ENCODE results near the gene TNRC18. TPM values are rescaled to one million over a fixed set of nuclear protein-coding genes. Genes with fewer than 3 reads are reported as not detected.

TNRC18 gene
- polyA plus RNA-seq, 3 donors: 0.64 to 49.9 (median 0.70) TPM

DNA sequence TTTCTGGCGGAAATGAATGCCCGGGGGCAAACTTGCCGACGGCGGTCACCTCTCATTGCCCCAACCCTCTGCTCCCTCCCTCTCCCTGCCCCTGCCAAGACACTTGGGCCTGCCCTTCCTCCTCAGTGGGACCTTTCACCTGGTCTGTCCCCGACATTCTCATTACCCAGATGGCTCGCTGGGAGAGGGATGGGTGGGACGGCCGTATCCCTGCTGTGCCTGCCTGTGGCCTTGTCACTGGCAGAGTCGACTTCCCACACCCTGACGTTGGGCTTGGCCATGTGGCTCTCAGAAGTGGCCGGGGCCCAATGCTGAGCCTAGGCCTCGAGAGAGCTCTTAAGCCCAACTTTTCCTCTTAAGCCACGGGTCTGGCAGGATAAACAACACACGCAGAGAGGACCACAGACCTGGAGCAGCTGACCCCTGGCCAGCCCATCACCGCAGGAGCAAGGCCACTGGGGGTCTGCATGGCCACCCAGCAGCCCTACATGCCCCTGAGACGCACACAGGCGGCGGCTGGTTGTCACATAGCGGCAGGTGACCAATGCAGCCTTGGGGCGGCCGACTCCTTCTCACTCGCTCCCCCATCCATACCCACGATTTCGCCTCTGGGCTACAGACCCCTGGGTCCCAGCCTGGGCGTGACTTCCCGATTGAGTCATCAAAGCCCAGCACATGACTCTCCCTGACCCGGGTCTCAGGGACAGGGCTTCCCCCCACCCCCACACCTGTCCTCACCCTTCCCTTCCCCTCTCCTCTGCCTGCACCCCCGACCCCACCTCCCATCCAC, 100.8 kb downstream of the TNRC18 start:
- Histone ChIP-seq H3K9ac (ENCODE audit: insufficient read depth, low read length, poor library complexity, severe bottlenecking) (no peak overlapping the region), H3K4me2 (replicated peaks; ENCODE audit: extremely low read depth, low read length, poor library complexity, severe bottlenecking) (no peak overlapping the region), H3K36me3 (replicated peaks in 1 of 2; ENCODE audit: control insufficient read depth in 1 of 2, insufficient read depth in 2 of 2, low read length in 2 of 2) (peaks cover 79 to 97% of the 10 kb centered on the region in 2 donors), H3K27me3 (ENCODE audit: control insufficient read depth in 2 of 2, insufficient read depth in 2 of 2, low read length in 2 of 2) (no peaks in the 10 kb centered on the region), H4K20me1 (ENCODE audit: insufficient read depth, low read length) (peaks cover 56% of the 10 kb centered on the region), H3K4me3 (replicated peaks in 1 of 3; ENCODE audit: low read depth in 2 of 3, low read length in 3 of 3) (no peak overlapping the region), H3K27ac (ENCODE audit: low read depth in 1 of 2, low read length in 2 of 2) (no peak overlapping the region), H3K9me3 (replicated peaks in 1 of 2; ENCODE audit: control insufficient read depth in 1 of 2, insufficient read depth in 1 of 2, low read length in 2 of 2) (peaks cover 0 to 5% of the 10 kb centered on the region in 2 donors), H2AFZ (ENCODE audit: insufficient read depth, low read depth, low read length, poor library complexity, severe bottlenecking) (no peak overlapping the region), H3K79me2 (ENCODE audit: insufficient read depth, low read length) (peaks cover 8% of the 10 kb centered on the region), H3K4me1 (ENCODE audit: control insufficient read depth in 1 of 2, insufficient read depth in 2 of 2, low read length in 2 of 2) (no peaks in the 10 kb centered on the region)
- H3K4me1 Mint-ChIP-seq: no peaks in the 10 kb centered on the region
- H3K4me3 Mint-ChIP-seq: no peak overlapping the region
- TF ChIP-seq, protein P1, sequence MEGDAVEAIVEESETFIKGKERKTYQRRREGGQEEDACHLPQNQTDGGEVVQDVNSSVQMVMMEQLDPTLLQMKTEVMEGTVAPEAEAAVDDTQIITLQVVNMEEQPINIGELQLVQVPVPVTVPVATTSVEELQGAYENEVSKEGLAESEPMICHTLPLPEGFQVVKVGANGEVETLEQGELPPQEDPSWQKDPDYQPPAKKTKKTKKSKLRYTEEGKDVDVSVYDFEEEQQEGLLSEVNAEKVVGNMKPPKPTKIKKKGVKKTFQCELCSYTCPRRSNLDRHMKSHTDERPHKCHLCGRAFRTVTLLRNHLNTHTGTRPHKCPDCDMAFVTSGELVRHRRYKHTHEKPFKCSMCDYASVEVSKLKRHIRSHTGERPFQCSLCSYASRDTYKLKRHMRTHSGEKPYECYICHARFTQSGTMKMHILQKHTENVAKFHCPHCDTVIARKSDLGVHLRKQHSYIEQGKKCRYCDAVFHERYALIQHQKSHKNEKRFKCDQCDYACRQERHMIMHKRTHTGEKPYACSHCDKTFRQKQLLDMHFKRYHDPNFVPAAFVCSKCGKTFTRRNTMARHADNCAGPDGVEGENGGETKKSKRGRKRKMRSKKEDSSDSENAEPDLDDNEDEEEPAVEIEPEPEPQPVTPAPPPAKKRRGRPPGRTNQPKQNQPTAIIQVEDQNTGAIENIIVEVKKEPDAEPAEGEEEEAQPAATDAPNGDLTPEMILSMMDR (IDR thresholded peaks at IDR 0.05): no peak
- peaks cover 5 to 23% (median 11%) of the 10 kb centered on the region in 7 donors for H3K9me3 Mint-ChIP-seq
- H3K27ac Mint-ChIP-seq: peak overlapping the region in 2 of 7 donors; percentile 60 to 79
- WGBS (ENCODE audit: insufficient coverage): 95% methylated on average over 26 of the region's 29 CpGs
- intact Hi-C loops (cut with micrococcal nuclease): no loop called here
- H3K36me3 Mint-ChIP-seq: peaks cover 71 to 99% of the 10 kb centered on the region in 2 donors
- H3K27me3 Mint-ChIP-seq (ENCODE audit: low read depth in 3 of 3): no peaks in the 10 kb centered on the region
- DNase-seq: no peak

DNA sequence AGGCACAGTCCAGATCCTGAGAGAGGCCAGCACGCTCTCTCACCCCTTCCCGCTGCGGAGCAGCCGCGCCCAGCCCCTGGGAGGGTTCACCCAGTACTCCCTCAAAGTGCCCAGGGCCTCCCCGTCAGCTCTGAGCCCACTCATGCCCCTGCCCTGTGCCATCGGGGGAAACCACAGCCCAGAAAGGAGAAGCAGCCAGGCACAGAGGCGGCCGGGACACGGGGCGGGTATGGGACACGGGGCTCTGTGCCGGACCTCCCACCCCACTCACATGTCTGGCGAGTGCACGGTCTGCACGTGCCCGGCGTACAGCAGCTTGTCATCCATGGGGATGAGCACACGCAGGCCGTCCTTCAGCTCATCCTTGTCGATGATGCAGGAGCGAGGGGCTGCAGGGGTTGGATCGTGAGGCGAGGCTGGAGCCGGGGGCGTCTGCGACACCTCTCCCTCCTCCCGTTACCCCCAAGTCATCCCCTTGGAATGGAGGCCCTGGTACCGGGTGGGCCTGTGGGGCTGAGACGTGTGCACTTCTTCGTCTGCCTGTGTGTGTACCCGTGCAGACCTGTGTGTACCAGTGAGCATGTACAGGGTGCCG, 102.7 kb downstream of the TNRC18 start:
- TF ChIP-seq, protein P1 (IDR thresholded peaks at IDR 0.05): no peak
- H2AFZ ChIP-seq (ENCODE audit: insufficient read depth, low read depth, low read length, poor library complexity, severe bottlenecking): no peak overlapping the region
- Mint-ChIP-seq H3K27ac (peak overlapping the region in 2 of 7 donors; percentile 45 to 55), H3K4me1 (no peaks in the 10 kb centered on the region), H3K9me3 (peaks cover 5 to 23% (median 11%) of the 10 kb centered on the region in 7 donors), H3K4me3 (no peak overlapping the region), H3K36me3 (peaks cover 72 to 99% of the 10 kb centered on the region in 2 donors), H3K27me3 (ENCODE audit: low read depth in 3 of 3) (no peaks in the 10 kb centered on the region)
- H4K20me1 ChIP-seq (ENCODE audit: insufficient read depth, low read length): peaks cover 50% of the 10 kb centered on the region
- no peaks in the 10 kb centered on the region for H3K27me3 ChIP-seq (ENCODE audit: control insufficient read depth in 2 of 2, insufficient read depth in 2 of 2, low read length in 2 of 2)
- H3K4me2 ChIP-seq (replicated peaks; ENCODE audit: extremely low read depth, low read length, poor library complexity, severe bottlenecking): no peak overlapping the region
- H3K4me3 ChIP-seq (replicated peaks in 1 of 3; ENCODE audit: low read depth in 2 of 3, low read length in 3 of 3): no peak overlapping the region
- no peak overlapping the region for H3K27ac ChIP-seq (ENCODE audit: low read depth in 1 of 2, low read length in 2 of 2)
- H3K4me1 ChIP-seq (ENCODE audit: control insufficient read depth in 1 of 2, insufficient read depth in 2 of 2, low read length in 2 of 2): no peaks in the 10 kb centered on the region
- WGBS (ENCODE audit: insufficient coverage): 97% methylated on average over 23 of the region's 33 CpGs
- peaks cover 8% of the 10 kb centered on the region for H3K79me2 ChIP-seq (ENCODE audit: insufficient read depth, low read length)
- H3K9ac ChIP-seq (ENCODE audit: insufficient read depth, low read length, poor library complexity, severe bottlenecking): no peak overlapping the region
- peaks cover 0 to 5% of the 10 kb centered on the region in 2 donors for H3K9me3 ChIP-seq (replicated peaks in 1 of 2; ENCODE audit: control insufficient read depth in 1 of 2, insufficient read depth in 1 of 2, low read length in 2 of 2)
- peaks cover 74 to 95% of the 10 kb centered on the region in 2 donors for H3K36me3 ChIP-seq (replicated peaks in 1 of 2; ENCODE audit: control insufficient read depth in 1 of 2, insufficient read depth in 2 of 2, low read length in 2 of 2)
- no peak for DNase-seq
- intact Hi-C loops (cut with micrococcal nuclease): no loop called here

Measured in CD14-positive monocyte (primary cell).